Measurements from ENCODE around the gene DUSP5.

DNA sequence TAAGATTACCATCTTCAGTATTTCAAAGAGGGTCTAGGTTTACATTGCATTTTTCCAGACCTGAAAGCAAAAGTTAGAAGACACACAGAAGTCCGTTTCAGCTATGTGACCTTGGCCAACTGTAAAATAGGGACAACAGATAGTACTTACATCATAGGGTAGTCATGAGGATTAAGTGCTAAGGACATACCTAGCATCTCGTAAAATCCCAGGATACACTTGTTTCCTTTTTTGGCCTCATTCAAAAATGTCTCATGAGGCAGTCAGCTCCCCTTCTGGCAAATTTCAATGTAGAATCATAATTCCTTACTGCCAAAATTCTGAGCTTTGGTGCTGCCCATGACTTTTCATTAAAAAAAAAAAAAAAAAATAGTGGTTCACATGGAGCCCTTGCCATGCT is 6.4 kb upstream of the DUSP5 start:
- TF ChIP-seq, protein P1, sequence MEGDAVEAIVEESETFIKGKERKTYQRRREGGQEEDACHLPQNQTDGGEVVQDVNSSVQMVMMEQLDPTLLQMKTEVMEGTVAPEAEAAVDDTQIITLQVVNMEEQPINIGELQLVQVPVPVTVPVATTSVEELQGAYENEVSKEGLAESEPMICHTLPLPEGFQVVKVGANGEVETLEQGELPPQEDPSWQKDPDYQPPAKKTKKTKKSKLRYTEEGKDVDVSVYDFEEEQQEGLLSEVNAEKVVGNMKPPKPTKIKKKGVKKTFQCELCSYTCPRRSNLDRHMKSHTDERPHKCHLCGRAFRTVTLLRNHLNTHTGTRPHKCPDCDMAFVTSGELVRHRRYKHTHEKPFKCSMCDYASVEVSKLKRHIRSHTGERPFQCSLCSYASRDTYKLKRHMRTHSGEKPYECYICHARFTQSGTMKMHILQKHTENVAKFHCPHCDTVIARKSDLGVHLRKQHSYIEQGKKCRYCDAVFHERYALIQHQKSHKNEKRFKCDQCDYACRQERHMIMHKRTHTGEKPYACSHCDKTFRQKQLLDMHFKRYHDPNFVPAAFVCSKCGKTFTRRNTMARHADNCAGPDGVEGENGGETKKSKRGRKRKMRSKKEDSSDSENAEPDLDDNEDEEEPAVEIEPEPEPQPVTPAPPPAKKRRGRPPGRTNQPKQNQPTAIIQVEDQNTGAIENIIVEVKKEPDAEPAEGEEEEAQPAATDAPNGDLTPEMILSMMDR (IDR thresholded peaks at IDR 0.05): no peak
- no peak for TF ChIP-seq POLR2A (IDR thresholded peaks at IDR 0.05)
